ENCODE data around the gene NMT2.

The NMT2 gene

DNA sequence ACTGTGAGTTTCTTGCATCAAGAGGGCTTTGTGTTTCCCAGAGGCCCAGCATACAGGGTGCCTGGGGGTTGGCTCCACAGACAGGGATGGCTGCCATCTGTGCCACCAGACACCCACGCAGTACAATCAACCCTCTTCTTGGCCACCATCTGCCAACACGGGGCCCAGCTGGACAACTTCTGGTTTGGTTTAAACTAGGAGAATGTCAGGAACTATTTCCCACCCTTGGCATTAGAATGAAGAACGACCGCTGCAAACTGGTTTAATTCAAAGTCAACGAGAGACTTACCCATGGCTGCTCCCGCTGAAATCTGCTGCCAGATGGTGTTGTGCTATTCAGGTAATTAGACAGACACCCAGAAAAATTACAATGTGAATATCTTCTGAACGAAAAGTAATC, 27.8 kb downstream of the NMT2 start:
- no peak for DNase-seq

DNA sequence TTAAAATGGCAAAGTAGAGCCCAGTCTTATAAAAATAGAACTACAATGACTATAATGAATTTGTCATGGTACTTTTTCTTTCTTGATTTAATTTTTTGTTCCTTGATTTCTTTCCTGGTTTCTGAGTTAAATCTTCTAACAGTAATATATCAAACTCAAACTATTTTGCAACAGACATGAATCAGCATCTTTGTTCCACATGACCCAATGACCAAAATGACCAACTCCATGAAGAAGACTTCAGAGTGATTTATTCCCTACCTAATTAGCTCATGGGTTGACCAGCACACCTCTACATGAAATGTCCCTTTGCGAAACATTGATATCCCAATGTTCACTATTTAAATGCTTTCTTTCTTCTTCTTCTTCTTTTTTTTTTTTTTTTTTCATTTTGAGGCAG, 30.9 kb downstream of the NMT2 start:
- DNase-seq, result no peak

DNA sequence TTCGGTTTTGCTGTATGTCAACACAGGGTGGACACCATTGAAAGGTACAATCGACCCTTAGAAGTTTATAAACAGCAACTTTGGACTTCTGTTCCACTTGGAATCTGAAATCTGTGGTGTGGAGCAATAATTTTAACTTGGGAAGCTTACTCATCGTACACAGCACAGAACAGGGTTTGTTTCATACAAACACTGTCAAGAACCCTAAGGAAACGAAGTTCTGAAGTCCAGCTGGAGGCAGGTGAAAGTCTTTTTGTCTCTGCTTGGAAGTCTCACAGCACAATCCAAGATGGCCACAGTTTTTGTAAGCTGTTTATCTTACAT, 31.5 kb downstream of the NMT2 start:
- DNase-seq, result no peak

DNA sequence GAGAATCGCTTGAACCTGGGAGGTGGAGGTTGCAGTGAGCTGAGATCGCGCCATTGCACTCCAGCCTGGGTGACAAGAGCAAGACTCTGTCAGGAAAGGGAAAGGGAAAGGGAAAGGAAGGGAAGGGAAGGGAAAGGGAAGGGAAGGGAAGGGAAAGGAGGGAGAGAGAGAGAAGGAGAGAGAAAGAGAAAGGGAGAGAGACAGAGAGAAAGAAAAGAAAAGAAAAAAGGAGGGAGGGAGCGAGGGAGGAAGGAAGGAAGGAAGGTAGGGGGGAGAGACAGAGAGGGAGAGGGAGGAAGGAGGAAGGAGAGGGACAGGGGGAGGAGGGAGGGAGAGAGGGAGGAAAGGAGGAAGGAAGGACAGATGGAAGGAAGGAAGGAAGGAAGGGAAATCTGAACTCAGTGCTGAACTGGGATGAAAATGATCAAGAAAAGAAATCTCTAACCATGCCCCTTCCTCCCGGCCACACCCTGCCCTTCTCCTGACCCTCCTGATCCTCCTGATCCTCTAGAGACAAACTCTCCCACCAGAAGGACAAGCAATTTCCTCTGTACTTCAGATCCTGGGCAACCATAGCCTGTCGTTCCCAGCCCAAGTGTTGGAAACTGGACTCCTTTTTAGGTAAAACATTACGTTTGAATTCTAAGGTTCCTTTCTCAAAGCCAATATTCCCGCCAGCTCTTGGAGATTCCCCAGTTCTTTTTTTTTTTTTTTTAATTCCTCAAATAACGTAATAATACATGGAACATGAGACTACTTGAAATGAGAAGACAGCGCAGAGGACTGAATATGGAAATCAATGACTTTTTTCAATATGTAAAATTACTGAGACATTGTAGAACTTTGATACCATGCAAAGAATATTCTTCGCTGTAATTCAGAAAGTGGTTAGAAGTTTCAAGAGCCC, 32.1 kb downstream of the NMT2 start:
- DNase-seq, result no peak

DNA sequence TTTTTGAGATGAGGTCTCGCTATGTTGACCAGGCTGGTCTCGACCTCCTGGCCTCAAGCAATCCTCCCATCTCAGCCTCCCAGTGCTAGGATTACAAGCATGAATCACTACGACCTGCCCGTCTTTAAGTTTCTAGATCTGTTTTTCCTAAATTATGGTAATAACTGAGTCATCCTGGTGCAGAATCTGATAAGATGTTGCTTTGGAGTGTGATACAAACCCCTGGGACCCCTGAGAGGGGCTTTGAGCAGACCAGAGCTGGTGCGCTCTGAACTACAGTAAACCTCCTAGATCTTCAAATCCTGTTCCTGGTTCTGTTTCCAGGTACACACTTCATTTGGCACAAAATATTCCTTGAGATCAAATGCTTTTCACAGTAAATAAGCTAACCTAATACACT, 37.2 kb downstream of the NMT2 start:
- no peak for DNase-seq

DNA sequence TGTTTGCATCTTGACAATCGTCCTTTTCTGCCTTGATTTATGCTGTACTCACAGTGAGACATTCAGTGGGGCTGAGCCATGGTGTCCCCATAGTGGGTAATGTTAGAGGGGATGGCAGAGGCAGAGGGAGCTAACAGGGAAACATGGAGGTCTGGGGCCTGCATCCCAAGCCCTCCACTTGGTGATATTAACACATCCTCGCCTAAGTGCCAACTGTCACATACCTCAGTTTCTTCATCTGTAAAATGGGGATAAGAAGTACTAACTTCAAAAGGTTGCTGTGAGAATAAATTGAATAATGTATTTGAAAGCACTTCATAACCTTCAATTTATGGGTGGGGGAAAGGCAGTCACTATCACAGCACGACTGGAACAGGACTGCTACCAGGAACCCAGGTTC, 43.6 kb downstream of the NMT2 start:
- DNase-seq, result no peak

DNA sequence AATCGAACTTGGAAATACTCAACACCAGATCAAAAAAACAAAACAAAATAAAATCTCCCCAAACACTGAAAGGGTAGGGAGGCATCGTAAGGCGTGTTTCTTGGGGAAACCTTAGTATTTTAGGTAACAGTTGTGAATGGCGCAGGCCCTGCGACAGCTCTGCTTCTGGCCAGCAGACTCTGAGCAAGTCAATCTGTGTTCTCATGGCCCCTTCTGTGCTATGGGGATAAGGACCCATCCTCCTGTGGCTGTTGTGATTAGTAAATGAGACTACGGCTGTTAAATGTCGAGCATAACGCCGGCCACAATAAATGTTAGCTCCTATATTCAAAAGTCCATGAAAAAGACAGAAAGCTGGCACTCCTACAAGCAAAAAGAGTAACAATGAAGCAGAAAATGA, 44.3 kb downstream of the NMT2 start:
- DNase-seq, result no peak

DNA sequence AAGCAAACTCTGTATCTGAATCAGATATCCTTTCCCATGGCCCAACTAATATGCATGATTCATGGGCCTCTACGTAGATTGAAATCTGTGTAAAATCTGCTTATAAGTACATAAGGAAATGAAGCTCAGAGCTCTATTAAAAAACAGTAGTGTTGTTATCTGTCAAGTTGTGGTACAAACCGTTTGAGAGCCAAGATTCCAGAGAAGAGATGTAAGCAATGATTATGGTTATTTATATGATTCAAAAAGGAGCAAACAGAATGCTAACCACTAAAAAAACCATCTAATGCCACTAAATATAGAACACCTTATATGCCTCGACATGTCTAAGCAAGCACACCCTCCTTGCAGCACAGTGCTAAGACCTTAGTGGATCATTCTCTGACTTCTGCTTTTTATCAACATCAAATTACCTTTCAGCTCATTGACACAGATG, 44.7 kb downstream of the NMT2 start:
- no peak for DNase-seq

DNA sequence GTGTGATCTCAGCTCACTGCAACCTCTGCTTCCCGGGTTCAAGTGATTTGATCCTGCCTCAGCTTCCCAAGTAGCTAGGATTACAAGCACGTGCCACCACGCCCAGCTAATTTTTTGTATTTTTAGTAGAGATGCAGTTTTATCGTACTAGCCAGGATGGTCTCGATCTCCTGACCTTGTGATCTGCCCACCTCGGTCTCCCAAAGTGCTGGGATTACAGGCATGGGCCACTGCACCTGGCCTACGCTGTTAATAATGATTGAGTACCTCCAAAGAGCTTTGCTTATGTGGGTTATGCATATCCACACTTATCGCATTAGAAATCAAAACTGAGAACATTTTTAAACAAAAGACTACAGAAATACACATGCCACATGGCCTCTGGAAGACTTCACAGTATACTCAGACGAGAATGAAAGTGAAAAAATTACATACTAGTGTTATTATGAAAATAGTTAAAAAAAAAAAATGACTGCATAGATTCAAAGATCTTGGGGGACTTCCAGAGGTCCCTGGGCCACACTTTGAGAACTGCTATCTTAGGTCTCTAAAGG, 45.9 kb downstream of the NMT2 start:
- no peak for DNase-seq

DNA sequence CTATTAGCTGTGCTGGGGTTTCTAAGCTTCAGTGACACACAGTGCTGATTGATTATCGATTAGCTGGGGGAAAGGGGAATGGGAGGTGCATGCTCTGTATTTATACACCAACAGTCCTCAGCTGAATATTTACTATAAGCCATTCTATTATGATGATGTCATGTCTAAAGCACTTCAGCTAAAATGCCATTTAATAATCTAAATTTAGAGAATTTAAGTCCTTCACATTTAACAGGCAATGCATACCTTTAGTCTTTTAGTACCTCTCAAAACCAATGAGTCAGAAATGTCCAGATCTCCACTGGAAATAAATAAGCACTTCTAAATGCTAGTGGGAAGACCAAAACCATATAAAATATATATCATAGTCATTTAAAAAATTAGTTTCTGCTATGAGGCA, 46.8 kb downstream of the NMT2 start:
- no peak for DNase-seq

DNA sequence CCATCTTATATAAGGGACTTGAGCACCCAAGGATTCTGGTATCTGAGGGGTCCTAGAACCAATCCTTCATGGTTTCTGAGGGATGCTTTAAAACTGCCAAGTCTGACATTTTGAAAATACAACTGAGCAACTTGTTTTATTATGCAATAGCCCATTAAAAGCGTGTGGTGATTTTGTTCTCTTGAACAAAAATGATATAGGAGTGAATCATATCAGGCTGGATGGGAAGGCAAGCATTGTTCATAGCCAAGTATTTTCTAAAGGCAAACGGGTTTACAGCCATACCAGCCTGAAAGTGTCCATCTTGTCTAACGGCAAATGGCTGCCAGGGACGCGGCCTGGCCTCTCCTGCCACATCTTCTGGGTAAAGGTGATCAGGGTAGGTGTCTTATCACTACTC, 48.0 kb downstream of the NMT2 start:
- no peak for DNase-seq

DNA sequence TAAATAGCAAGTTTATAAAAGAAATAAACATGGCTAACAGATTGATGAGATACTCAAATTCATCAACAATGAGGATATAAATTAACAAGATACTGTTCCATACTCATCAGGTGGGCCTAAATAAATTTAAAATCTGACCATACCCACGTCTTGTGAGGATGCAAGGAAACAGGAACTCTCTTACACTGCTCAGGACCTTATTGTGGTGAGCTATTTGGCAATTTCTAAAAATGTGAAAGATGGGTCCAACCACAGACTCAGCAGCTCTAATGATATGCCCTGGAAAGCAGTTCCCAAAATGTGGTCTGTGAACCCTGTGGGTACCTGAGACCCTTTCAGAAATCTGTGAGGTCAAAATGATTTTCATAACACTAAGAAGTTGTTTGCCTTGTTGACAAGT, 49.9 kb downstream of the NMT2 start:
- no peak for DNase-seq

DNA sequence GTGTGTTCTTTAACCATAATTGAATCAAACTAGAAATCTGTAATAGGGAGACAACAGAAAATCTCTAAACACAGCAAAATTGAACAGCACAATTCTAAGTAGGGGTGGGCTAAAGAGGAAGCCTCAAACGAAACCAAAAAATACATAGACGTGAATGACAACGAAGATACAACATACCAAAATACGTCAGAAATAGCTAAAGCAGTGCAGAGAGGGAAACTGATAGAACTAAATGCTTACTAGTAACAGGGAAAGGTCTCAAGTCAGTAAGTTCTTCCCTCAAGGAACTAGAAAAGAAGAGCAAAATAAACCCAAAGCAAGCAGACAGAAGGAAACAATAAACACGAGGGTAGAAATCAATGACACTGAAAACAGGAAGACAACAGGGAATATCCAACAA, 52.3 kb downstream of the NMT2 start:
- no peak for DNase-seq

DNA sequence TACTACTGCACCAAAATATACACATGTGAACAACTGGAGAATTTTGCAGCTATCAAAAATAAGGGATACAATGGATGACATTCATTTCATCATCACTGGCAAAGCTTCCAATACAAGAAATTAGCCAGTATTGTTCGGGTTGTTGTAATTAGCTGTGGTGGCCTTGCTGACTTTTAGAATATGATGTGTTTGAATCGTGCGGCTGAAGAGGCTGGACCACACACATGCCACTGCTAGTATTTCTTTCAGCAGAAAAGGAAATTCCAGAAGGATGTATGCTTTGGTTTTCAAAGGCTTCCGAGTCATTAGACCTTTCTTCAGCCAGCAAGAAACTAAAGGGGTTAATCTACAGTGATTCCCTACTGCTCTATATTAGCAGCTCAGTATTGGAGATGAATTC, 54.7 kb downstream of the NMT2 start:
- no peak for DNase-seq

DNA sequence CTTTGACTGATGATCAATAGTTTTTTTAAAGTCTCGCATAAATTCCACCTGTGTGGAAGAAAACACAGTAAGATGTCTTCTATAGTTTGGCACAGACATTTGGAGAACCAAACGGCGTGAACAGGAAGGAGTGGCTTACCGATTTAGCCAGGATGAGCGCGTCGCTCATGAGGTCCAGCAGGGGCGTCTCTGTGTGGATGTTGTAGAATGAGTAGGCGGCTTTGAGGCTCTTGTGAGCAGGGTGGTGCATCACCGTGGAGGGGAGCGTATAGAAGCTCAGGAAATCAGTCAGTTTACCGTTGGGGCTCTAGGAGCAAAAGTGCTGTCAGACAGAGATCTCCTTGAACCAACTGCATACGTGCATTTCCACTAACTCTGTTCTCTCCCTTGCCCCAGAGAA, 55.8 kb downstream of the NMT2 start:
- no peak for DNase-seq

DNA sequence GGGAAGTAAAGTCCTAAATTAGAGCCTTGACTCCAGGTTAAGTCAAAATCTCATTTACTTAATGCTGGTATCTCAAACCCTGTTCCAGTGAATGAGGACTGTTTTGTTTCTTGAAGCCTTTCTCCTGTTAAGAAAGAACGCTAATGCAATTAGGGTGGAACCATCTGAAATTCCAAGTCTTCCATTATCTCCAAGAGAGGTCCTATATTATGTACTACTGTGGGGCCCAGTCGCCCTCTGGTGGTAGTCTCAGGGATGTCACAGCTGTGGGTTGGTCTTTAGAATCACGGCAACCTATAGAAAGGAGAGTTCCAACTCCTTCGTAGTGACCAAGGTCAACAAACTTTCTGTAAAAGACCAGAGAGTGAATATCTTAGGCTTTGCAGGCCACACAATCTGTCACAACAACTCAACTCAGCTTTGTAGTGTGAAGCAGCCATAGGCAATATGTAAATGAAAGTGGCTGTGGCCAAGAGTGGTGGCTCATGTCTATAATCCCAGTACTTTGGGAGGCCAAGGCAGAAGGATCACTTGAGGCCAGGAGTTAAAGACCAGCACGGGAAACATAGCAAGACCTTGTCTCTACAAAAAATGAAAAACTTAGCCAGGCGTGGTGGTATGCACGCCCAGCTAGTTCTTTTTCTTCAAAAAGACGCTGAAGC, 62.0 kb downstream of the NMT2 start:
- peak; percentile 78 to 89 for DNase-seq

DNA sequence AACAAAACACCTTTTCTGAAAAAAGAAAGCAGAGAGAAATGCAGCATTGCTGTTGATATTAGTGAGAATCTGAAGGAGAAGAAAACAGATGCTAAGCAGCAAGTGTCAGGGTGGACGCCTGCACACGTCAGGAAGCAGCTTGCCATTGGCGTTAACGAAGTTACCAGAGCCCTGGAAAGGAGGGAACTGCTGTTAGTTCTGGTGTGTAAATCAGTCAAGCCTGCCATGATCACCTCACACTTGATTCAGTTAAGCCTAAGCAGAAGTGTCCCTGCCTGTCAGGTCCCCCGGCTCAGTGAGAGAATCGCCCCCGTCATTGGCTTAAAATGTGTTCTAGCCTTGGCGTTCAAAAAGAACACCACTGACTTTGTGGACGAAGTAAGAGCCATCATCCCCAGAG, 65.0 kb downstream of the NMT2 start:
- DNase-seq, result no peak

DNA sequence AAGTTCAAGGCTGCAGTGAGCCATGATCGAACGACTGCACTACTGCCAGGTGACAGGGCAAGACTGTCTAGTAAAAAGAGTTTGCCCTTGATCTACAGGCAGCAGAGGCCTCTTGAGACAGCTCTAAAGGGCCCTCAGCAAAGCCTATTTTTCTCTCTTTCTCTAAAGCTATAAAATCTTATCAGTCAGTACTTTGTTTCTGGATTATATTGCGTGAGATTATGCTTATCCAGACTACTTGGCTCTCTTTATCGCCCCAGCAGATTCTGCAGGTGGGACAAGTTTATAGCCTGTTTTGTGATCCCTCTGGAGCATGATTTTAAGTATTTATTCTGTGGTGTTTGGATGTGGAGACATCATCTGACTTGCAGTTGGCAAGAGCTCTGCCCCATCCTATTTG, 68.6 kb downstream of the NMT2 start:
- no peak for DNase-seq

DNA sequence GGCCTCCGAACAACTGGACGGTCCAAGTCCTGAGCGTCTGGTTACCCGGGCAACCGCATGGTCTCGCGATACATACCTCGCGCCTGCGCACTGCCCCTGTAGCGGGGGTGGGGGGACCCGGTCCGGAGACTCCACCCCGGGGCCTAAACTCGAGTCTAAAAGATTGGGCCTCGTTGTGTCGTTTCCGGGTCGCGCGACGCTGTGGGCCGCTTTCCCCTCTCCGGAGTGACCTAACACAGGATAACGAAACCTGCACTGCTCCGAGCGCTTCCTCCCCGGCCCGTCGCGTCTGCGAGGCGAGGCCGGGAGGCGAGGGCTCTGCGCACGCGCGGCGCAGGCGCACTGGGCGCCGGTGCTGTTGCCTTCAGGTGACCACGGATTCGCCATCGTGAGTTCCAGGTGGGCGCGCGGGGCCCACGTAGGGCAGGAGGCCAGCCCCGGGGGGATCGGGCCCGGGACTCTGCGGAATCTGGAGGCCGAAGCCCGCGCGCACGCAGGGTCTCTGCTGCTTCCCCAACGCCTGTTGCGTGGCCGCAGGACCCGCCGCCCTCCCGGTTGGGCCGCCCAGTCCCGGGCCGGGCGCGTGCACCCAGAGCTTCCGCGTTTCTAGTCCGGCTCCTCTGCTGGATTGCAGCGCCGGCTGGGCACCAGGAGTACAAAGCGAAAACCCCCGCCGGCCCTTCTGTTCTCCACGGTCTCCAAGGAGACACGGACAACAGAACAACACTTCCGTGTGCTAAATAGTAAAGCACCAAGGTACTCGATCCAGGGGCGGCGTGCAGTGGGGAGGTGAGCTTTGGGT, 71.3 kb downstream of the NMT2 start, which contains the start of gene RPP38:
RPP38 (plus strand) TSS at position 345 of the 802 bp plus-strand sequence. CDS start 5,960 bp downstream, outside the sequence.
- peak; percentile 90 to 98 for DNase-seq

DNA sequence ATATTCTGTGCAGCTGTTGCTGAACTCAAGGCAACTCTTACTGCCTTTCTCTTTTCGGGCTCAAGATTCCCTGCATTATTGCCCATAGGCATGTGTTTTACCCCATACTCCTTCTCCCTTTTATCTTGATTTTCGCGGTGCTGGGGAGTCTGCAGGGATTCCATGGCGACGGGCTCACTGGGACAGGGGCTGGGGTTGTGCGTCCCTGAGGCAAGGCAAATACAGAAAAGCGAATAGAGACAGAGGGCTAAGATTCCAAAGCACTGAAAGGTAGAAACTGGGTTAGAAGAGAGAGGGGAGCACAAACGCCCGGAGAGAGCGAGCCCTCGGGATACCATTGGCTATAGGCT, 71.9 kb downstream of the NMT2 start:
- peak in 1 of 2 experiments; percentile 88 for DNase-seq

DNA sequence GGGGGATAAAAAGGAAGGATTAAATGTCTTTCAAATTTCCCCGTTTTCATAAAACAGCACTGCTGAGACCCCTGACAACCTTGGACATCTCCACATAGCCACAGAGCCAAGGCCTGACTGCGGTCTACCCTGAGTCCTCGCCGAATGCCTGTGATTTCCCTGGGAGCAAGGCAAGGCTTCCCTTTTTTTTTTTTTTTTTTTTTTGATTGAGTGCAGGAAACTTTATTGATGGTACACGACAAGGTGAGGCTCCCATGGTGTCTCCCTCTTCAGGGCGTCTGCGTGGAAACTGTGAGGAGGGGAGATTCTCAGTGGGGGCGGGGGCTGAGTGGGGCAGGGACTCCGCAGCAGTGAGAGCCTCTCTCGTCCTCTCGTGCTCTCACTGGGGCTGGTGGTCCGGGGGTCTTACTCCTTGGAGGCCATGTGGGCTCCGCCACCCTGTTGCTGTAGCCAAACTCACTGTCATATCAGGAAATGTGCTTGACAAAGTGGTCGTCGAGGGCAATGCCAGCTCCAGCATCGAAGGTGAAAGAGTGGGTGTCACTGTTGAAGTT, 75.6 kb downstream of the NMT2 start:
- DNase-seq, result no peak

DNA sequence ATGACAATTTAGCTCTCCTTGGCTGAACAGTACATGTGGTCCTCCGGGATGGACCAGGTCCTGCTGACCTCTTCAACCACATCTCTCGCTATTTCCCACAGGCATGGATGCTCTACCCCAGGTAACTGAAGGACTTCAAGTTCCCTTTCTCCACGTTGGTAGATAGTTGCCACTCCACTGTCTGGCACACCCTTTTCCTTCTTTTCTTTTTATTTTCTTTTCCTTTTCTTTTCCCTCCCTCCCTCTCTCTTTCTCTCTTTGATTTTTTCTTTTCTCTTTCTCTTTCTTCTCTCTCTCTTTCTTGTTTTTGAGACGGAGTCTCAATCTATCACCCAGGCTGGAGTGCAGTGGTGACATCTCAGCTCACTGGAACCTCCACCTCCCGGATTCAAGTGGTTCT, 77.1 kb downstream of the NMT2 start:
- no peak for DNase-seq
